Endometrial microvascular endothelial cells (primary cell): ENCODE data around the gene PCNT. TPM values are rescaled to one million over a fixed set of nuclear protein-coding genes. Genes with fewer than 3 reads are reported as not detected.

Experiments
- in situ Hi-C: cut with HindIII; loops from 2 replicates; pipeline ENCODE4 v1.10.0; 2017; ENCODE audit warnings: low sequenced_read_pairs, low pct_unique_long_range_greater_than_20kb; ENCODE audit errors: inconsistent ontology term
- total RNA-seq: library from RNA; depleted of rRNA; stranded (reverse); fragments of >200 nt; gene quantifications from one replicate; pipeline ENCODE4 v1.2.3, GENCODE V29; 2015; ENCODE audit errors: inconsistent ontology term

Gene PCNT
- total RNA-seq, 1 donor from 2014 or later = 17.8 TPM

DNA sequence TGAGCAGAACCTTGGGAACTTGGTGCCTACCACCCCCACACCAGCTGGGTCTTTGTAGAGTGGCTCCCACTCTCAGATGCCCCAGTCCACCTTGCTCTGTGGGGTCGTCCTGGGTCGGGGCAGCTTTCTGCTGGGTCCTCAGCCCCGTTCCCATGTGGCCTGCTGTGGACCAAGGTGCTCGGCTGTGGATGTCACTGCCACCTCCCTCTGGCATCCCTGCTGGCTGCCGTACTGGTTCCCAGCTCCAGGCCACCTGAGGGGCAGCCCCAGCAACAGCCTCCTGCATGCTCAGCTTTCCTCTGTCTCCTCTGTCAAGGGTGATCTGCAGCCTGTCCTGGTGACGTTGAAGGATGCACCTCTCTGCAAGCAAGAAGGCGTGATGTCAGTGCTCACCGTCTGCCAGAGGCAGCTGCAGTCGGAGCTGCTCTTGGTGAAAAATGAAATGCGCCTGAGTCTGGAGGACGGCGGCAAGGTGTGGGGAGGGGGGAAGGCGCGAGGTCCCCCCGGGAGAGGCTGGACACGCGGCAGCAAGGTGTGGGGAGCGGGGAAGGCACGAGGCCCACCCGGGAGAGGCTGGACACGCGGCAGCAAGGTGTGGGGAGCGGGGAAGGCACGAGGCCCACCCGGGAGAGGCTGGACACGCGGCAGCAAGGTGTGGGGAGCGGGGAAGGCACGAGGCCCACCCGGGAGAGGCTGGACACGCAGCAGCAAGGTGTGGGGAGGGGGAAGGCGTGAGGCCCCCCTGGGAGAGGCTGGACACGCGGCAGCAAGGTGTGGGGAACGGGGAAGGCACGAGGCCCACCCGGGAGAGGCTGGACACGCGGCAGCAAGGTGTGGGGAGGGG, 88.8 kb downstream of the PCNT start:
- in situ Hi-C loops = no loop called here

DNA sequence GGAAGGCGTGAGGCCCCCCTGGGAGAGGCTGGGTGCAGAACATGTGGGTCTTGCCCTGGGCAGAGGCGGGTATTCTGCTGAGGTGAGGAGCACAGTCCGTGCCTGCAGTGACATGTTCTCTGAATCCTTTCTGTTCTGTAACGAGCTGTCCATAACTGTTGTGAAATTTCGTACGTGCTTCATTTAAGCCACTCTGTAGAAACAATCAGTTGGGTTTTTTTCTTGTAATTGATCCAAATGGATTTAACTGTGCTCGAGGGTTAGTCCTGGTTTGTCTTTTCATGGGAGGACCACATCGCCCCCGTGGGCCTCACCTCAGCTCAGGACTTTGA, 89.4 kb downstream of the PCNT start:
- in situ Hi-C loops = no loop called here

DNA sequence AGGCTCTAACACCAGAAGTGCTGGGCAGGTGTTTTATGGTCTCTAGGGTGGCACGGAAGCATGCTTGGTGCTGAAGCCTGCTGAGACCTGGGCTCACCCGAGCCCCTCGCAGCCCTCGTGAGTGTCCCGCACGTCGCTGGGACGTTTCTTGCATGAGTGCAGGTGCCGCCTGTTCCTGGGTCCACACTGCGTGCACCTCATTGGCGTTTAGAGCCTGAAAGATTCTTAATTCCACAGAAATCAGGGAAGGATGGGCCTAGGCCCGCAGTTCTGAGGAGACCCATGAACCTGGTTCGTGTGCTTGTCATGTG, 91.0 kb downstream of the PCNT start:
- in situ Hi-C loops = no loop called here

DNA sequence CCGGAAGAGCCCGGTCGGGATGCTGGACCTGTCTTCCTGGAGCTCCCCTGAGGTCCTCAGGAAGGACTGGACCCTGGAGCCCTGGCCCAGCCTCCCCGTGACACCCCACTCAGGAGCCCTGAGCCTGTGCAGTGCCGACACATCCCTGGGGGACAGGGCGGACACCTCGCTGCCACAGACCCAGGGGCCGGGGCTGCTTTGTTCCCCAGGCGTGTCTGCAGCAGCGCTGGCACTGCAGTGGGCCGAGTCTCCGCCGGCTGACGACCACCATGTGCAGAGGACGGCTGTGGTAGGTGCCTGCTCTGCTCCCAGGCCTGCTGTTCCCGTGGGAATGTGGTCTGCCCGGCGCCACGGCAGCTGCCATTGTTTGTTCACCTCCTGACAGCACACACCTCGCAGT, 92.6 kb downstream of the PCNT start:
- in situ Hi-C loops = no loop called here

DNA sequence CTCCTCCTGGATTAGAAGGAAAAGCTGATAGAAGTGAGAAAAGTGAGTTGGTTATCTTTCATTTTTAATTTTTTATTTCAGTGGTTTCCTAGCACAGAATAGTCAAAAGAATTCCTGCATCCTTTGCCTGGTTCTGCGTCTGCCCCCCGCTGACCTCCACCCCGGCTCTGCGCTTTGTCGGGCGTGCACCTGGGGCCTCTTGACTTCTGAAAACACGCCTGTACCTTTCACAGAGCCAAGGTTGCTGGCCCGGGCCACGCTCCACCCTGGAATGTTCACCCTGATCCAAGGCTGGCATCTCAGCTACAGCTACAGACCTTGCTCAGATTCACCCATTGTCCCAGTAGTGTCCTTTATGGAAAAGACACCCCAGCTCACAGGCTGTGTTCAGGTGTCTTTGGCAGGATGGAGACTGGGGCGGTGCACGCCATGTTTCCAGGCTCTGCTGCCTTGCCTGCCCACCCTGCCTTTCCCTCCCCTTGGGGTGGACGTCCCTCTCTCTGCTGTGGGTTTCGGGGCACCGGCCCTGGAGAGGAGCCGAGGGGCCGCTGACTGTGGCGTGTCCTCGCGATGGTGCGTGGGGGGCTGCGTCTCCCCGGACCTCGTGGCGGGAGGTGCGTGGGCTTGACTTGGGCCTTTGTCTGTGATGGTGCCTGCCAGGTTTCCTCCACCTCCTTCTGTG, 94.5 kb downstream of the PCNT start:
- in situ Hi-C loops = no loop called here

DNA sequence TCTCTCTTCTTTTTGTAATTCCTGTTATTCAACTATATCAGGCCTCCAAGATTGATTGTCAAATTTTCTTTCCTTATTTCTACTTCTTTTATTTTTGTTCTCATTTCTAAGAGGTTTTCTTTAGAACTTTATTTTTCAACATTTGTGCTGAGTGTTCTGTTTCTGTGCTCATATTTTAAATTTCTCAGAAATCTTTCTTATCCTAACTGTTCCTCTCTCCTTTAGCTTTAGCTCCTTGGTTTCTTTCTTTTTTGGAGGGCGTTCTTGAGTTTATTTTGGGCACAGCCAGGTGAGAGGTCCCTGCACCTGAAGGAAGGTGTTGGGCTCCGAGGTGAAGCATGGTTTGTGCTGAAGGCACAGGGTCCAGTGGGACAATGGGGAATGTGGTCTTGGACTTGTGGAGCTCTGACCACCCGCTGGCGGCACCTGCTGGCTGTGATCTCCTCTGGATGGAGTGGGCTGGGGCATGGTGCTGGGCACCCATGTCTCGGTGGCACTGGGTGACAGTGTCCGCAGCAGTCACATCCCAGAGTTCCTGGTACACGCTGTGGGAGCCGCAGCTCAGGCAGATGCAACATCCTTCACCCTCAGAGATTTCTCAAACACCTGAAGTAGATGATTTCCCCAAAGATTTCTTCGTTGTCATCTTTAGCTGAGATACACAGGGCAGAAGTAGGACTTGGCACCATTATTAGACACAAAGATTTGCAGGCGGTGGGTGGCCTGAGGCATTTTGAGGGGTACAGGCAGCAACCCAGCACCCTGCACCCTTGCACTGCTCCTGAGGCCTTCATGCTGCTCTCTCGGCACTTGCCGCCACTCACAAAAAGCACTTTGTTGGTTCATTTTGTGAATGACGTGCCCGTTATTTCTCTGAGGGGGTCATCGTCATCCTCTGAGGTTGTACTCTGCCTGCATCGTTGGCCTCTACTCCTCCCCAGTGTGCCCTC, 96.6 kb downstream of the PCNT start:
- in situ Hi-C loops = no loop called here

DNA sequence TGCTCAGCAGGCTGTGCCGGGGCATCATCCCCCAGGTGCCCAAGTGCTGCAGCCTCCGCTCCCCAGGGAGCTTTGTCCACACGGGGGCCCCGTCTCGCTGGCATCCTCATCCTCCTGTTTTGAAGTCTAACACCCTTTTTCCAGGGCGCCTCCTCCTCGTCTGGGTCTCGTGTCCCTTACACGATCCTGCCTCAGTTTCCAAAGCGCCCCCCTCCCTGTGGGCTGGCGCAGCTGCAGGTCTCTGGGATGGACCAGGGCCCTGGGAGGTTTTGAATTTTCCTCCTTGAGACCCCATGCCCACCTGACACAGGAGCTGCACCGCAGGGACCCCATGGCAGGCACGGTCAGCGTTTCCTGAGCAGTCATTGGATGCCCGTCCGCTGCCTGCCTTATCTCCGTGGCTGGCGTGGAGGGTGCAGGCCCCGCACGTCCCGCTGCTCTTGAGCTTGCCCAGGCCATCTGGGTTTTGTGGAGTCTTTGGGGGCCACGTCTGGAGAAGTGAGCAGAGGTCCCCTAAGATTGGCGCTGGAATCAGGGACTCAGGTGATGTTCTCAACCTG, 97.3 kb downstream of the PCNT start:
- in situ Hi-C loops = no loop called here

DNA sequence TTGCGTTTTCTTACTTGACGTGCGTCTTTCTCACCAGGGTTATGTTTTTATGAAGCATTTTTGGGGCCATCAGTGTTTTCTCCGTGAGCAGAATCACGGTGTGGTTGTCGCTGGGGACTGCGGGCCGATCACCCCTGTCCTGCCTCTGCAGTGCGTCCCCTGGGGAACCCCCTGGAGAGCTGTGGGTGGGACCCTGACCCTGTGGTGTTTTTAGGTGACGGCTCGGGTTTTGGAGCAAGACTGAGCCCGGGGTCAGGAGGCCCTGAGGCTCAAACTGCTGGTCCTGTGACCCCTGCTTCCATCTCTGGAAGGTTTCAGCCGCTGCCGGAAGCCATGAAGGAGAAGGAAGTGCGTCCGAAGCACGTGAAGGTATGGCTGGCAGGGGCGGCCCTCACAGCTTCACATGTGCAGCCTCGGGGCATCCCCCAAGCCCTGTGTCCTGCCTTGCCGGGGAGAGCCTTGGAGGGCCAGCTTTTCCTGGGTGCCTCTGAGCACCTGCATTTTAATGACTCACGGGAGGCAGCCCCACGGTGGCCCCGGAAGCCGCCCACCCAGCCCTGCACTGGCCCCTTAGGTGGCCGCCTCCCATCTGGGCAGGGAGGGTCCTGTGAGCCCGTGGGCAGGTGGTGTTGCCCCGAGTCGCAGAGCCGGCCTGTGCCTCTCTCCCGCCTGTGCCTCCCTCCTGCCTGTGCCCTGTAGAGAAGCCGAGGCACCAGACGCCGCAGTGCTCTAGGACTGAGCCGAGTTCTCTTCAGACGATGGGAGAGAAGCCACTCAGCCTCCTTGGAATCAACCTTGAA, 98.0 kb downstream of the PCNT start:
- in situ Hi-C loops = no loop called here

DNA sequence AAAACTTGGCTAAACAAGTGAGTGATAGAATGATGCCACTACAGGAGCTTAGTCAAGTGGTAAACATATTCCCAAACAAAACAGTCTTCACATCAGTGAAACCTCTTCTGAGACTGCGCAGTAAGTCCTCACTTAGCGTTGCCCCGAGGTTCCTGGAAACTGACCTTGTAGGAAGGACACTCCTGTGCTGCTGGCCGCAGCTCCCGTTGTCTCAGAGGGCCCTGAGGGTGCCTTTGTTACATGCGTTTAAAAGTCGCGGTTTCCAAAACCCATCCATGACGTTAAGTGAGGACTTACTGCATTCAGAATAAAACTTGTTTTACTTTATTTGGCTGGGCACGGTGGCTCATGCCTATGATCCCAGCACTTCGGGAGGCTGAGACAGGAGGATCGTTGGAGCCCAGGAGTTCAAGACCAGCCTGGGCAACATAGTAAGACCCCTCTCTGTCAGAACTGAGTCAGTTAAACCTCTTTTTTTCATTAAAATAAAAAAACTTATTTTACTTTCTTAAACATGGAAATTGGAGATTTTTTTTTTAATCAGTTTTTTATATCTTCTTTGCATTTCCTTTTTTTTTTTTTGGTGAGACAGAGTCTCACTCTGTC, 98.8 kb downstream of the PCNT start:
- in situ Hi-C loops = no loop called here

DNA sequence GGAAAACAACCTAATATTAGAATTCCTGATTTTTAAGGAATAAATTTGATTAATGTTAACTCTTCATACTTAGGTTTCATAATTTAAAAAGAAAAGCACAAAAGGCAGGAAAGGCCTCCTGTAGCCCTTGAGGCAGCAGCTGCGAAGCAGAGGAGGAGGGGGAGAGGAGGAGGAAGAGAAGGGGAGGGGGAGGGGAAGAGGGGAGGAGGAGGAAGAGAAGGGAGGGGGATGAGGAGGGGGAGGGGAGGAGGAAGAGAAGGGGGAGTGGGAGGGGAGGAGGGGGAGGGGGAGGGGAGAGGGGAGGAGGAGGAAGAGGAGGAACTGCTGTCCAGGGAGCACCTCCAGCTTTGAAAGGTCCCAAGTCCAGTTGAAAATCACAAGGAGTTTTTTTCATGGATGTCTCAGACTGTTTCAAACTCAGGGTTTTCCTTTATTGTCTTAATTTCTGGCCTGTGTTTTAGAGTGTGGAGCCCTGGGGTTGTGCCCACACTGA, 99.6 kb downstream of the PCNT start:
- in situ Hi-C loops = no loop called here

DNA sequence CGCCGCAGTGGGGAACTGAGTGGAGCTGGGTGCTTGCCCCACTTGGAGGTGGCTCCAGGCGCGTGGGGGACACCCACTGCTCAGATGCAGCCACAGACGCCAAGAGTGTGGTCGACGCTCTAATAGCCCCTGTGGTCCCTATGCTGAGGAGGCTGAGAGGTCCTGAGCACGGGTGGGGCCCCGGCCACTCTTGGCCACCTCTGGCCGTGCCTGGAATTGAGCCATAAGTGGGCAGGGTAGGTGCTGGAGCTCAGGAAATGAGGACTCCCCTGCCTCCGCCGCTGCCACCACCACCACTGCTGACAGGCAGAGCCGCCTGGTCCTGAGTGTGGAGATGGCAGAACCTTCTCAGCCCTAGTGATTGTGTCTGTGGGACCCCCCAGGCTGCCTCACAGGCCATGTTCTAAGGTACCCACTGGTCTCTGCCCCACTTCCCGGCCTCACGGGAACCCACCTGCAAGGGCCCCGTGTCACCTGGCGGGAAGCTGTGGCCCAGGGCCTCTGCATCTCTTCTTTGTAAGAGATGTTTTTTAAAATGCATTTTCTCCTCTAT, 100.2 kb downstream of the PCNT start:
- in situ Hi-C loops = no loop called here

DNA sequence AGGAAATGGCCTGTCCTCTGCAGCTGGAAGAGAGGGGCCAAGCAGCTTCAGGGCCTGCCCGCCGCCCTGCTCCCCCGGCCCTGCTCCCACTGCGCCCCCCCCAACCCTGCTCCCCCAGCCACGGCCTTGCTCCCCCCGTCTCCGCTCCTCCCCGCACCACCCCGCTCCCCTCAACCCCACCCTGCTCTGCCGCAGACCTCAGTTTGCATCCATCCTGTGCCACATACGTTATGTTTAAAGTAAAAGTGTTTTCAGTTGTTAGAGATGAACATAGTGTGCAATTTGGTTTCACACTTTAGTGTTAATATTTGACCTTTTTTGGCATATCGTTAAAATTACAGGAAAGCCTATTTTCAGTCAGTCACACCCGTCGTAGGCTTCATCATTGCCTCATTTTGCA, 100.7 kb downstream of the PCNT start:
- in situ Hi-C loops = no loop called here

DNA sequence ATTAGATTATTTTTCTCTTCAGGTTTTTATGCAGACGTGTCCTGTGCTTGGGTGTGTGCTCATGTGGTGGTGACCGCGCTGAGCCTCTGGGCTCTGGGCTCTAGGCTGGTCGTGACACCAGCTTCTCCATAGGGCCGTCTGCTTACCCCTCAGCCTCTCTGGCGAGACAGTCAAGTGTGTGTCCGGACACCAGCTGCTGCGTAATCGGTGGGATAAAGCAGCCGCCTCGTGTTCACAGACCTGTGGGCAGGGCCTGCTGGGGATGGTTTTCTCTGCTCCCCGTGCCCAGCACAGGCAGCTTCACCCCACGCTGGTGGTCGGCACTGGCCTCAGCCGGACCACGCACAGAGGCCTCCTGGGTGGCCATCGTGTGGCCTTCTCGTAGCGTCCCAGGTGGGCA, 101.1 kb downstream of the PCNT start:
- in situ Hi-C loops = no loop called here

DNA sequence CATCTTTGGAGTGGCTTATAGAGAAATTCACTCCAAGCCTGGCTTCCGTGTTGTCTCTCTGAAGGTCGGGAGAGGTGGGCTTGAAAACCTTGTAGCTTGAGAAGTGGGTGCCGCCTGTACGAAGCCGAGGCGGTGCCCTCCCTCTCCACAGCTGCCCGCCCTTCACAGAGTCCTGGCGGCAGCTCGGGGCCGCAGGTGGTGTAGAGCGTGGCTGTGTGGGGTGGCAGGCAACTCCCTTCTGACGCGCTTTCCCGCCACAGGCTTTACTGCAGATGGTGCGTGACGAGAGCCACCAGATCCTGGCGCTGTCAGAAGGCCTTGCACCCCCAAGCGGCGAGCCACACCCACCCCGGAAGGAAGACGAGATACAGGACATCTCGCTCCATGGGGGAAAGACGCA, 101.6 kb downstream of the PCNT start:
- in situ Hi-C loops = no loop called here

DNA sequence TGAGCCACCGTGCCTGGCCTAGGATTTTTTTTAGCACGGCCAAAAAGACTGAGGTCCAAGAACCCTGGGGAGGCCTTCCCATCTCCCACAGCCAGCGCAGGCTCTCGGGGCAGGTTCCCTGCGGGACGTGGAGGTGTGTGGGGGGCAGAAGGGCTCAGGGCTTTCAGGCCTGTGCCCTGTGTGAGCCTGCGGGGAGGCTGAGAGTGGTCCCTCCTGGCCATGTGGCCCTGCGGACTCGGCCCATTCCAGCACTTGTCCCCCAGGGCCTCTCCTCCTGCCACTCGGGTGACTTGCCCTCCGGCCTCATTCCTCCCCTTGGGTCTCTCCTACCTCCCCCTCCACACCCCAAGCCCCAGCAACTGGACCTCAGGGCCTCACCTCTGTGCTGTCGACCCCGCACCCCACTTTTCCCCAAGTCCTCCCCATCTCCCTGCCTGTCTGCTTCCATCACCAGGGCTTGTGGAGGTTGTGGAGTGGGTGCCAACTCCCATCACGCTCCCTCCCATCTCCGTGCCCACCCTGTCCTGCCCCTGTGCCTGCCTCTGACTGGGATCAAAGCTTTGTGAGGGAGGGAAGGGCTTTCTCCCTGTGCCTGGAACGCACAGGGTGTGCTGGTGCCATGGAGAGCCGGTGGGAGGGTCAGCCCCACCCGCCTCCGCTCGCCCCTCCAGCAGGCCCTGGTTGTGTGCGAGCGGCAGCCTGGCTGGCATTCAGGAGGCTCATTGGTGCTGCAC, 102.5 kb downstream of the PCNT start:
- in situ Hi-C loops = no loop called here

DNA sequence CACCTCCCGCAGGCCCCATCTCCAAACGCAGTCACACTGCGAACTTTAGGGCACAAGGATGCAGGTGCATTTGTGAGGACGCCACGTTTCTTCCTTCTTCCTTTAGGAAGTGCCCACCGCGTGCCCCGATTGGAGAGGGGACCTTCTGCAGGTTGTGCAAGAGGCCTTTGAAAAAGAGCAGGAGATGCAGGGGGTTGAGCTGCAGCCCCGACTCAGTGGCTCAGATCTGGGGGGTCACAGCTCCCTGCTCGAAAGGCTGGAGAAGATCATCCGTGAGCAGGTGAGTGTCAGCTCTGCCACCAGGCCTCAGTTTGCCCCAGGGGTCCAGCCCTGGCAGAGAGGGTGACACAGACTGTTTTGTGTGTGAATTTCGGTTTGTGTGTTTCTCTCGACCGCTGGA, 103.6 kb downstream of the PCNT start:
- in situ Hi-C loops = no loop called here

DNA sequence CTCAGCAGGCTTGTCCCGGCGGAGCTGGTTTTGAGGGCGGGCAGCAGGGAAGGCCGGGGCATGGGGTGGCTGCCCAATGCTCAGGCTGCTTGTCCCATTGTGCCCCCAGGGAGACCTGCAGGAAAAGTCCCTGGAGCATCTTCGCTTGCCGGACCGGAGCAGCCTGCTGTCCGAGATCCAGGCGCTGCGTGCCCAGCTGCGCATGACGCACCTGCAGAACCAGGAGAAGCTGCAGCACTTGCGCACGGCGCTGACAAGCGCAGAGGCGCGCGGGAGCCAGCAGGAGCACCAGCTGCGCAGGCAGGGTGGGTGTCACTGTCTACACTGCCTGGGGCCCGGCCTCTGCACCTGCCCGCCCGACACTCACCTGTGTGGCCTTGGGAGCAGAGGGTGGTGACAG, 104.3 kb downstream of the PCNT start:
- in situ Hi-C loops = no loop called here
